ENCODE data around the gene CIITA. TPM values are rescaled to one million over a fixed set of nuclear protein-coding genes. Genes with fewer than 3 reads are reported as not detected.

CIITA gene
- total RNA-seq, 4 donors from 2014 or later: 14.0 to 20.1 (median 17.9) TPM

GRCh38 chr16:10856042-10856441 lies 21.0 kb upstream of the CIITA start:
- intact Hi-C loops (cut with DNase I; ENCODE audit: low total_unique reads): no loop called here
- WGBS, 2 donors: 95 to 98% methylated on average over 2 of the region's 2 CpGs
- no peak for DNase-seq (ENCODE audit: low spot score in 2 of 2)
- TF ChIP-seq POLR2A (IDR thresholded peaks at IDR 0.05): no peak
- TF ChIP-seq, protein P1, sequence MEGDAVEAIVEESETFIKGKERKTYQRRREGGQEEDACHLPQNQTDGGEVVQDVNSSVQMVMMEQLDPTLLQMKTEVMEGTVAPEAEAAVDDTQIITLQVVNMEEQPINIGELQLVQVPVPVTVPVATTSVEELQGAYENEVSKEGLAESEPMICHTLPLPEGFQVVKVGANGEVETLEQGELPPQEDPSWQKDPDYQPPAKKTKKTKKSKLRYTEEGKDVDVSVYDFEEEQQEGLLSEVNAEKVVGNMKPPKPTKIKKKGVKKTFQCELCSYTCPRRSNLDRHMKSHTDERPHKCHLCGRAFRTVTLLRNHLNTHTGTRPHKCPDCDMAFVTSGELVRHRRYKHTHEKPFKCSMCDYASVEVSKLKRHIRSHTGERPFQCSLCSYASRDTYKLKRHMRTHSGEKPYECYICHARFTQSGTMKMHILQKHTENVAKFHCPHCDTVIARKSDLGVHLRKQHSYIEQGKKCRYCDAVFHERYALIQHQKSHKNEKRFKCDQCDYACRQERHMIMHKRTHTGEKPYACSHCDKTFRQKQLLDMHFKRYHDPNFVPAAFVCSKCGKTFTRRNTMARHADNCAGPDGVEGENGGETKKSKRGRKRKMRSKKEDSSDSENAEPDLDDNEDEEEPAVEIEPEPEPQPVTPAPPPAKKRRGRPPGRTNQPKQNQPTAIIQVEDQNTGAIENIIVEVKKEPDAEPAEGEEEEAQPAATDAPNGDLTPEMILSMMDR (IDR thresholded peaks at IDR 0.05): no peak
- H3K4me3 ChIP-seq (ENCODE audit: low read depth, poor library complexity, severe bottlenecking): no peak overlapping the region

GRCh38 chr16:10858203-10858602 lies 18.8 kb upstream of the CIITA start:
- intact Hi-C loops (cut with DNase I; ENCODE audit: low total_unique reads): no loop called here
- TF ChIP-seq POLR2A (IDR thresholded peaks at IDR 0.05): no peak
- no peak overlapping the region for H3K4me3 ChIP-seq (ENCODE audit: low read depth, poor library complexity, severe bottlenecking)
- WGBS, 2 donors: 48 to 62% methylated on average over 1 of the region's 1 CpG
- no peak for DNase-seq (ENCODE audit: low spot score in 2 of 2)

GRCh38 chr16:10859020-10859419 lies 18.0 kb upstream of the CIITA start:
- intact Hi-C loops (cut with DNase I; ENCODE audit: low total_unique reads): no loop called here
- no peak for TF ChIP-seq POLR2A (IDR thresholded peaks at IDR 0.05)
- TF ChIP-seq, protein P1 (IDR thresholded peaks at IDR 0.05): peak in 1 of 3 donors; percentile 84
- WGBS, 2 donors: 48 to 94% methylated on average over 2 of the region's 2 CpGs

GRCh38 chr16:10859658-10860057 lies 17.3 kb upstream of the CIITA start:
- 81 to 89% methylated on average over 6 of the region's 6 CpGs for WGBS, 2 donors
- H3K4me3 ChIP-seq (ENCODE audit: low read depth, poor library complexity, severe bottlenecking): no peak overlapping the region
- DNase-seq (ENCODE audit: low spot score in 2 of 2): no peak
- intact Hi-C loops (cut with DNase I; ENCODE audit: low total_unique reads): no loop called here
- TF ChIP-seq, protein P1 (IDR thresholded peaks at IDR 0.05): no peak
- no peak for TF ChIP-seq POLR2A (IDR thresholded peaks at IDR 0.05)

More at GRCh38 chr16:10859020-10859419, 18.0 kb upstream of the CIITA start:
- H3K4me3 ChIP-seq (ENCODE audit: low read depth, poor library complexity, severe bottlenecking): no peak overlapping the region
- DNase-seq (ENCODE audit: low spot score in 2 of 2): no peak

- WGBS, 2 donors: 9 to 27% methylated on average over 2 of the region's 2 CpGs
- intact Hi-C loops (cut with DNase I; ENCODE audit: low total_unique reads): no loop called here
- TF ChIP-seq, protein P1 (IDR thresholded peaks at IDR 0.05): no peak
- no peak for TF ChIP-seq POLR2A (IDR thresholded peaks at IDR 0.05)
- peak in 1 of 2 donors; percentile 63 for DNase-seq (ENCODE audit: low spot score in 2 of 2)
- H3K4me3 ChIP-seq (ENCODE audit: low read depth, poor library complexity, severe bottlenecking): no peak overlapping the region
Observed at GRCh38 chr16:10862438-10862837, 14.6 kb upstream of the CIITA start.

DNA sequence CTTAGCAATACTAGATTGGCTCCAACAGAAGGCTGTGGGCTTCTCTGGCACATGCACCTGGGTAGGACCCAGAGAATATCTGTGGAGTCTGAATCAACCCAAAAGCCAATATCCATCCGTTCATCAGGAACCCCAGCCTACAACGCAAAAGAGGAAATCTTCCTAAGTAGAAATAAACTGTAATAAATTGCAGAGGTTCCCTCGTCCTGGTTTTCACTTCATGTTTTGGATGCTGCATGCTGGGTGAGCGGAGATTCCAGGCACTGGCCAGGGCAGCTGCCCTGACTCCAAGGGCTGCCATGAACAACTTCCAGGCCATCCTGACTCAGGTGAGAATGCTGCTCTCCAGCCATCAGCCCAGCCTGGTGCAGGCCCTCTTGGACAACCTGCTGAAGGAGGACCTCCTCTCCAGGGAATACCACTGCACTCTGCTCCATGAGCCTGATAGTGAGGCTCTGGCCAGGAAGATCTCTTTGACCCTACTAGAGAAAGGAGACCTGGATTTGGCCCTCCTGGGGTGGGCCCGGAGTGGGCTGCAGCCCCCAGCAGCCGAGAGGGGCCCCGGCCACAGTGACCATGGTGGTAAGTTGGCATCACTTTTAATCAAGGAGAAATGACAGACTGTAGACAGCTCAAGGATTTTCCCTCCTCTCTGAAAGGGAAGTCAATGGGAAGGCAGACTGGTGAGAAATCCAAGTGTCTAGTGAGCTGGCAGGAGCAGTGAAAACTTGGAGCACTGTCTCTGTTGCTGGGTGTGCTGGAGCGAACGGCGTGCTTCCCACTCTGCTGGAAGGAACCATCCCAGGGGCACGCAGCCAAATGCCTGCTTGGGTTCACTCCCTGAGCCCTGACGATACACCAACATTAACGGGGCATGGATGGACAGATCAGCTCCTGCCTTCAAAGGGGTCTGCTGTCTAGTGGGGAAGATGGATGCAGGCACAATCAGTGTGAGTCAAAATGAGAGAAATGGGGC lies 10.7 kb upstream of the CIITA start:
- TF ChIP-seq, protein P1 (IDR thresholded peaks at IDR 0.05): no peak
- TF ChIP-seq POLR2A (IDR thresholded peaks at IDR 0.05): no peak
- WGBS, 2 donors: 56 to 63% methylated on average over 13 of the region's 13 CpGs
- H3K4me3 ChIP-seq (ENCODE audit: low read depth, poor library complexity, severe bottlenecking): no peak overlapping the region
- intact Hi-C loops (cut with DNase I; ENCODE audit: low total_unique reads): no loop called here
- DNase-seq (ENCODE audit: low spot score in 2 of 2): no peak

Data from lower leg skin (tissue), 4 donors.